GM19240 (cell line): ENCODE measurements around the gene DNER.
"Not testable (repeated sequence)": the region's sequence is repeated elsewhere in the genome, so short reads cannot be mapped to it uniquely, and the experiment has no call there.

ENCODE experiments used
- DNase-seq: peaks from one replicate; pipeline ENCODE4 v3.0.0; 2011; ENCODE audit warnings: low spot score; ENCODE audit not compliant: insufficient read length

DNER gene

GRCh38 chr2:229714080-229714735 lies at the start of gene DNER:
Gene DNER (minus strand): TSS chr2:229714555. CDS start chr2:229714423, 132 bp downstream.
- peak; percentile 39 for DNase-seq

GRCh38 chr2:229761663-229762062 lies 47.3 kb upstream of the DNER start:
- no peak for DNase-seq

GRCh38 chr2:229757462-229757861 lies 43.1 kb upstream of the DNER start:
- not testable (repeated sequence) for DNase-seq

- DNase-seq = no peak
These were observed 38.8 kb upstream of the DNER start for GRCh38 chr2:229752970-229753729.

DNA sequence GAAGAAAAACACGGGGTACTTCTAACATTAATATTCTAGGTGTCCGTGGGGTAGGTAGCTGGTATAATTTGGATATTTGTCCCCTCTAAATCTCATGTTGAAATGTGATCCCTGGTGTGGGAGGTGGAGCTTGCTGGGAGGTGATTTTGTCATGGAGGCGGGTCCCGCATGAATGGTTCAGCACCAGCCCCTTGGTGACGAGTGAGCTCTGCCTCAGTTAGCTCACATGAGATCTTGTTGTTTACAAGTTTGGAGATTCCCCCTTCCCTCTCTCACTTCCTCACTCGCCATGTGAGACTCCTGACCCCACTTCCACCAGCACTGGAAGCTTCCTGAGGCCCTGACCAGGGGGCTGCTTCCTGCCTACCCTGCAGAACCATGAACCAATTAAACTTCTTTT lies 35.4 kb upstream of the DNER start:
- no peak for DNase-seq

GRCh38 chr2:229748950-229749349 lies 34.6 kb upstream of the DNER start:
- DNase-seq = no peak

GRCh38 chr2:229742691-229743090 lies 28.3 kb upstream of the DNER start:
- DNase-seq = not testable (repeated sequence)

GRCh38 chr2:229740279-229740678 lies 25.9 kb upstream of the DNER start:
- no peak for DNase-seq

- no peak for DNase-seq
These were observed 23.8 kb upstream of the DNER start for GRCh38 chr2:229738024-229738625.

DNA sequence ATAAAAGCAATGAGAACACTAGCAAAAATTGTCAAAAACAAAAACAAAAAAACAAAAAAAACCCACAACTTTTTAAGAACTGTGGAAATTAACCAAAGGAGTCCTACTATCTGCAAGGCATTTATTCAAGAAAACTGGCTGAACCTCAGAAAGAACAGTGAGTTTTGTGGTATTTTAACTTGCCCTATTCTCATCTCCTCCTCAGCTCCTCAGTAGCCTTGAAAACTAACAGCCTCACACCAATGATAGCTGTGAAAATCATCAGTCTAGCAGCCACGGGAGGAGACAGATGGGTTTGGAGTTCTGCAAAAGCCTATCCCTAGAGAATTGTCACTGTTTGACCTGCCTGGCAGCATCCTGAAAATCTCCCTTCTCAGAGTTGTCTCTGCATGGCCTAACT lies 20.1 kb upstream of the DNER start:
- DNase-seq = no peak

DNA sequence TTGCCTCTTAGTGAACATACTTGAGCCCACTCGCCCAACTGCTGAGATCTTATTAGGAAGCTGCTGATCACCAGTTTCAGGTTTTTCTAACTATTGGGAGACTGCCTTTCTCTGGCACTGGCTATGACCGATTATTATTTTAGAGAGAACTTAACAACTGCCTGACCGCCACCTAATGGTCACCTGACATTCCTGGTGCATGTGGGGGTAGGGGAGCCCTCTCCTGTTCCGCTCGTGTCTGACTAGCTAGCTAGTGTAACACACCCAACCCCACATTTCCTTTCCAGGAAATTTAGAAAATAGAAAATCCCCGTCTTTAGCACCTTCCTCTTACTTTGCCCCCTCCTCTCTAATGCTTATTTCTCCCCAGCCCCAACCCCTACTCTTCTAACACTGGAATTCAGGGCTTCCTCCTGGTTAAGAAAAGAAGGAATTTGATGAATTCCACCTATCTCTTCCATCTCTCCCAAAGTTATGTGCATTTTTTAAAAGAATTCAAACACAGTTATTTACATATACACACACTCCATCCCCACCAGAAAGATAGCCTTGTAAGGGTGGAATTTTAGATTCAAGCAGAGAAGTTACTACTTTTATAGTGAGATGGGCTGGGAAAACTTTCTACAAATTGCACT lies 19.4 kb upstream of the DNER start:
- no peak for DNase-seq

DNA sequence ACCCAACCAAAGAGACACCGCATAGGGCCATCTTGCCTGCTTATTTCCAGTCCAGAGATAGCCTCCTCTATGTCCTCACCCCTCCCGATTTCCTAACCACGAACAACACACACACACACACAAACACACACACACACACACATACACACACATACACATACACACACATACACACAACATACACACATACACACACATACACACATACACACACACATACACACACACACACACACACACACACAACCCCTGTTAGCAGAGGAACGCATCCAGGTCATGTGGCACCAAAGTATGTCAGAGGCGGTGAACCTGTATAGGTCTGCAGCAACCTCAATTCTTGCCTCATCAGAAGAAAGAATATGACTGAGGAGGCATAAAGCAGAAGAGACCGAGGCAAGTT lies 18.5 kb upstream of the DNER start:
- no peak for DNase-seq

GRCh38 chr2:229731916-229732315 lies 17.6 kb upstream of the DNER start:
- DNase-seq = no peak

GRCh38 chr2:229731363-229731762 lies 17.0 kb upstream of the DNER start:
- DNase-seq = no peak

DNA sequence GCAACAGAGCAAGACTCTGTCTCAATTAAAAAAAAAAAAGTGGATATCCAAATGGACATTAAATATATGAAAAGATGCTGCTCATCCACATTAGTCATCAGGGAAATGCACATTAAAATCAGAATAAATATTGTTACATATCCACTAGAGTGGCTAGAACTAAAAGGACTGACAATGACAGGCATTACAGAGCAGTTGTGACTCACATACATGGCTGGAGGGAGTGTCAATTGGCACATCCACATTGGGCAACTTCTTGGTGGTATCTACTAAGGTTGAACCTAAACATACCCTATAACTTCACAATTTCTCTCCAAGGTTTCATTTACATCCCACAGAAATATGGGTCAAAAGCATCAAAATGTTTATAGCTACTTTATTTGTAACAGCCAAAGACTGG lies 14.0 kb upstream of the DNER start:
- DNase-seq = no peak

- no peak for DNase-seq
These were observed 12.3 kb upstream of the DNER start for GRCh38 chr2:229726643-229727042.

- DNase-seq = no peak
These were observed 11.6 kb upstream of the DNER start for GRCh38 chr2:229725716-229726574.

DNA sequence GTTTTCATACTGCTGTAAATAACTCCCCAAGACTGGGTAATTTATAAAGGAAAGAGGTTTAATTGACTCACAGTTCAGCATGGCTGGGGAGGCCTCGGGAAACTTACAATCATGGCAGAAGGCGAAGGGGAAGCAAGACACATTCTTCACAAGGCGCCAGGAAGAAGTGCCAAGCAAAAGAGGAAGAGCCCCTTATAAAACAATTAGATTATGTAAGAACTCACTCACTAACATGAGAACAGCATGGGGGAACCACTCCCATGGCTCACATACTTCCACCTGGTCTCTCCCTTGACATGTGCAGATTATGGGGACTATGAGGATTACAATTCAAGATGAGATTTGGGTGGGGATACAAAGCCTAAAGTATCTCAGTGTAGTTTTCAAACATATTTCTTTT lies 8.8 kb upstream of the DNER start:
- DNase-seq = not testable (repeated sequence)

DNA sequence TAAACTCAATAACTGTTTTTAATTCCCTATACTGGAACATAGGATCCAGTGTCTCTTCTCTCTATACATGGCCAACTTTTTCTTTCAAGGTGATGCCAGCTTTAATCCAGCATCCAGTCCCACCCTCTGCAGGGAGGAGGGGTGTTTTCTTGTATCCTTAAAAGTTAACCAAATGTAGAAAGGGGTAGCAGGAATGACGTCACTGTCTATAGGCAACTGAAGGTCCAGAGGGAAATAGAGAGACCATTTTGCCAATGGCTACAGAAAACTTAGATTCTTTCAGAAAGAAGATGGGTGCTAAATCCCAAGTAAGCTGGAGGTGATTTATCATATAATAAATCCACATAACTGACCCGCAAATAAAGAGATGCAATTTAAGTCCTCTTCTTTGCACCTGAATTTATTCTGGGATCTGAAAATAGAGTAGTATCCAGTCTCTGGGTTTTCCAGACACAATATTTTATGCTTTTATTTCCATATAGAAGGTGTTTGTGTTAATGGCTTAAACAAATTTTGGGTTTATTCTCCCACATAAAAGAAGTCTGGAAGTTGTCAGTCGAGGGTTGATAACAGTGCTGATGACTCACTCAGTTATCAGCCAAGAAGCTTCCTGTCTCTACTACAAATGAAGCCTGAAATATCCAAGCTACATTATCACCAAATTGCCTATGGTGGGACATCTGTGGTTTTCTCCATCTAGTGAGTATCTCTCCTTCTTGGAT lies 5.7 kb upstream of the DNER start:
- DNase-seq = no peak

DNA sequence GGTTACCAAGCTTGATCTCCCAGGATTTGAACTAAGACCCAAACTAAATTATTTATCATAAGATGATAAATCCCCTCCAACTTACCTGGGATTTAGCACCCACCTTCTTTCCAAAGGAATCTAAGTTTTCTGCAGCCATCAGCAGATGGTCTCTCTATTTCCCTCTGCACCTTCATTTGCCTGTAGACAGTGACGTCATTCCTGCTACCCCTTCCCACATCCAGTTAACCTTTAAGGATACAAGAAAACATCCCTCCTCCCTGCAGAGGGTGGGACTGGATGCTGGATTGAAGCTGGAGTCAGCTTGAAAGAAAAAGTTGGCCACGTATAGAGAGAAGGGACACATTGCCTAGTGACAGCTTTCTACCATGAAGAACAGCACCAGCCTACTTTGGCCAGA lies 3.7 kb upstream of the DNER start:
- no peak for DNase-seq
